SK-N-SH (cell line): ENCODE data around the gene MDK. TPM values are rescaled to one million over a fixed set of nuclear protein-coding genes. Genes with fewer than 3 reads are reported as not detected.

Experiments
- CTCF ChIA-PET: fragments of 300-600, 350-600 bp; formaldehyde crosslinking; extraction: SDS; loops from one replicate; lab custom pipeline; 2021; lab: Yijun Ruan, JAX
- POLR2A ChIA-PET: fragments of 350-600 bp; sonication (Branson Sonifier 250); formaldehyde crosslinking; extraction: SDS; loops from one replicate; lab custom pipeline; 2020; ENCODE audit warnings: antibody characterized with exemption, inconsistent platforms; lab: Yijun Ruan, JAX
- DNase-seq: peaks from one replicate; pipeline ENCODE4 v3.0.0; 2012
- H2AFZ ChIP-seq: fragments of 200-600 bp; sonication (generic); 2 replicates; pipeline ENCODE4 v1.8.1; 2016; ENCODE audit warnings: antibody characterized with exemption, mild to moderate bottlenecking, low read depth
- H3F3A ChIP-seq: fragments of 200-600 bp; sonication (generic); replicated peaks from 2 replicates; pipeline ENCODE3; 2016; ENCODE audit warnings: antibody characterized with exemption, mild to moderate bottlenecking; ENCODE audit not compliant: insufficient read depth
- H3K27ac ChIP-seq, 2 experiments: fragments of 200-500 bp in 1 of 2; fragments of 200-600 bp in 1 of 2; sonication (Bioruptor generic) in 1 of 2; sonication (generic), shearing (Covaris generic) in 1 of 2; 2 replicates each; pipeline versions ENCODE4 v1.5.1 to v1.6.1; 2014 to 2016; ENCODE audit warnings: low read depth in 2 of 2, inconsistent platforms in 1 of 2, low read length in 1 of 2, mild to moderate bottlenecking in 1 of 2, mixed read lengths in 1 of 2
- H3K27me3 ChIP-seq: fragments of 200-600 bp; sonication (generic), shearing (Covaris generic); 2 replicates; pipeline ENCODE4 v1.6.1; 2016; ENCODE audit warnings: mixed run types; ENCODE audit not compliant: insufficient read depth
- H3K36me3 ChIP-seq, 2 experiments: fragments of 200-500 bp in 1 of 2; fragments of 200-600 bp in 1 of 2; sonication (Bioruptor generic) in 1 of 2; sonication (generic) in 1 of 2; replicated peaks in 1 of 2; 2 replicates each; pipeline versions ENCODE3 to v1.5.1; 2014 to 2016; ENCODE audit warnings: low read length in 1 of 2, mild to moderate bottlenecking in 1 of 2; ENCODE audit not compliant: insufficient read depth in 2 of 2, control insufficient read depth in 1 of 2
- H3K4me1 ChIP-seq, 2 experiments: fragments of 200-500 bp in 1 of 2; fragments of 200-600 bp in 1 of 2; sonication (Bioruptor generic) in 1 of 2; sonication (generic), shearing (Covaris generic) in 1 of 2; 2 replicates each; pipeline versions ENCODE4 v1.5.1 to v1.6.1; 2014 to 2016; ENCODE audit warnings: low read depth in 1 of 2, low read length in 1 of 2, mixed run types in 1 of 2; ENCODE audit not compliant: insufficient read depth in 2 of 2, control insufficient read depth in 1 of 2
- H3K4me2 ChIP-seq: fragments of 200-600 bp; sonication (generic), shearing (Covaris generic); 2 replicates; pipeline ENCODE4 v1.6.1; 2017; ENCODE audit warnings: mixed run types
- H3K4me3 ChIP-seq, 2 experiments: fragments of 200-500 bp in 1 of 2; fragments of 200-600 bp in 1 of 2; sonication (Bioruptor generic) in 1 of 2; sonication (generic), shearing (Covaris generic) in 1 of 2; 2 replicates each; pipeline versions ENCODE4 v1.5.1 to v1.8.1; 2014 to 2016; ENCODE audit warnings: low read depth in 2 of 2, inconsistent platforms in 1 of 2, low read length in 1 of 2, mild to moderate bottlenecking in 1 of 2, mixed read lengths in 1 of 2, moderate library complexity in 1 of 2
- H3K79me2 ChIP-seq: fragments of 200-600 bp; sonication (generic); 2 replicates; pipeline ENCODE4 v1.8.1; 2017; ENCODE audit warnings: mild to moderate bottlenecking; ENCODE audit not compliant: insufficient read depth
- H3K9ac ChIP-seq: fragments of 200-600 bp; sonication (generic); 2 replicates; pipeline ENCODE4 v1.6.1; 2017; ENCODE audit warnings: mixed run types
- H3K9me2 ChIP-seq: fragments of 200-600 bp; sonication (generic); 2 replicates; pipeline ENCODE4 v1.6.1; 2017; ENCODE audit warnings: mixed run types
- H3K9me3 ChIP-seq: fragments of 200-600 bp; sonication (generic); 2 replicates; pipeline ENCODE4 v1.6.1; 2017; ENCODE audit warnings: mixed run types, mild to moderate bottlenecking, moderate library complexity
- H4K20me1 ChIP-seq: fragments of 200-600 bp; sonication (generic); 2 replicates; pipeline ENCODE4 v1.6.1; 2017; ENCODE audit warnings: mild to moderate bottlenecking, mixed run types; ENCODE audit not compliant: insufficient read depth
- CTCF ChIP-seq: fragments of 200-600 bp; sonication (generic); IDR thresholded peaks from 2 replicates; pipeline ENCODE4 v1.6.1; 2017; ENCODE audit warnings: antibody characterized with exemption, mild to moderate bottlenecking, moderate library complexity
- EP300 ChIP-seq, 2 experiments: IDR thresholded peaks; 2 replicates each; pipeline versions ENCODE4 v1.4.0 to v1.6.1; 2012; ENCODE audit warnings: borderline replicate concordance in 1 of 2, low read depth in 1 of 2, low read length in 1 of 2
- EZH2phosphoT487 ChIP-seq: fragments of 200-600 bp; sonication (generic); IDR thresholded peaks from 2 replicates; pipeline ENCODE4 v1.6.1; 2017; ENCODE audit warnings: low read depth, mixed run types, mild to moderate bottlenecking, antibody characterized with exemption, moderate library complexity, borderline replicate concordance
- IRF3 ChIP-seq: fragments of 150-350 bp; IDR thresholded peaks from 2 replicates; pipeline ENCODE4 v1.6.1; 2016; ENCODE audit warnings: mild to moderate bottlenecking, low read depth, low read length
- NRF1 ChIP-seq: IDR thresholded peaks from 2 replicates; pipeline ENCODE4 v1.6.1; 2012; ENCODE audit warnings: low read depth, mild to moderate bottlenecking, low read length
- RAD21 ChIP-seq: IDR thresholded peaks from 2 replicates; pipeline ENCODE4 v1.6.1; 2012; ENCODE audit warnings: mild to moderate bottlenecking, low read length
- RFX5 ChIP-seq: IDR thresholded peaks from 2 replicates; pipeline ENCODE4 v1.6.1; 2012; ENCODE audit warnings: mild to moderate bottlenecking, improper control_type of control experiment, low read length
- SIN3A ChIP-seq: IDR thresholded peaks from 2 replicates; pipeline ENCODE4 v1.6.1; 2012; ENCODE audit warnings: low read depth, mild to moderate bottlenecking, low read length, moderate library complexity, borderline replicate concordance
- SMC3 ChIP-seq: IDR thresholded peaks from 2 replicates; pipeline ENCODE4 v1.6.1; 2012; ENCODE audit warnings: low read depth, low read length, improper control_type of control experiment
- TAF1 ChIP-seq: IDR thresholded peaks from 2 replicates; pipeline ENCODE4 v1.6.1; 2012; ENCODE audit warnings: low read depth, mild to moderate bottlenecking, low read length, moderate library complexity, borderline replicate concordance
- TEAD4 ChIP-seq: IDR thresholded peaks from 2 replicates; pipeline ENCODE4 v1.4.0; 2012; ENCODE audit warnings: mild to moderate bottlenecking, borderline replicate concordance; ENCODE audit not compliant: insufficient read depth
- USF2 ChIP-seq: fragments of 150-350 bp; IDR thresholded peaks from 2 replicates; pipeline ENCODE4 v1.6.1; 2017; ENCODE audit warnings: antibody characterized with exemption, low read length, low read depth, borderline replicate concordance
- YY1 ChIP-seq: IDR thresholded peaks from 2 replicates; pipeline ENCODE4 v1.4.0; 2012; ENCODE audit warnings: low read depth, mild to moderate bottlenecking
- polyA plus RNA-seq, 3 experiments: library from polyadenylated mRNA; depleted of rRNA; stranded (reverse); fragments of >200 nt; gene quantifications; 2 replicates each; pipeline ENCODE4 v1.2.3, GENCODE V29; 2012
- TF ChIP-seq, protein P1 (sequence below): IDR thresholded peaks from 2 replicates; pipeline ENCODE4; 2012
- TF ChIP-seq, protein P2 (sequence below): IDR thresholded peaks from 2 replicates; pipeline ENCODE4 v1.6.1; 2012; ENCODE audit warnings: mild to moderate bottlenecking, low read depth, low read length, moderate library complexity
- TF ChIP-seq, protein P3 (sequence below): IDR thresholded peaks from 2 replicates; pipeline ENCODE4 v1.4.0; 2012; ENCODE audit warnings: low read depth, borderline replicate concordance
- TF ChIP-seq, protein P4 (sequence below): IDR thresholded peaks from 2 replicates; pipeline ENCODE4 v1.4.0; 2012; ENCODE audit warnings: low read depth, borderline replicate concordance

The MDK gene
- polyA plus RNA-seq, 1 of the 3 experiments (the other 2 are of a cell fraction): 2,395 TPM

DNA sequence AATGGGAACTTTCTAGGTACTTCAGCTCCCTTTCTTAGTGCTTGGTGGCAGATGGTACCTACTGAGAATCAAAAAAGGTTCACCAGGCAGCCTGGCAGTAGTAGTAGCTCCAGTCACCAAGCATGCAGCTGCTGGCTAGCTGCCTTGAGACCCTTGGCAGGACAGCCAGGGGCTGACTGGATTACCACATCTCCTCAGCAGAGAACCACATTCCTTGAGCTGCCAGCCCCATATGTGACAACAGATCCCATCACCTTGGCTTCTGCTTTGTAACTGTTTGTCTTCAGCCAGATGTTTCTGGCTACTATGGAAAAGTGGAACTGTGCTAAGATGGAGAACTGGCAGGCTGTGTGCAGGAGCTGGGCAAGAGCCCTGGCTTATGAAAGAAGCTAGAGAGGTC lies 49.7 kb downstream of the MDK start:
- Histone ChIP-seq H3K4me3 (no peak overlapping the region), H2AFZ (no peak overlapping the region), H3K27ac (no peak overlapping the region), H3K9me3 (no peaks in the 10 kb centered on the region), H3K27me3 (no peaks in the 10 kb centered on the region), H3K9ac (no peak overlapping the region), H4K20me1 (no peaks in the 10 kb centered on the region), H3K4me2 (no peak overlapping the region), H3K4me1 (peaks cover 11 to 13% of the 10 kb centered on the region in 2 experiments; a peak in 2 of 4 replicates), H3K36me3 (peaks cover 37 to 43% of the 10 kb centered on the region in 2 experiments), H3F3A (no peaks in the 10 kb centered on the region), H3K79me2 (no peaks in the 10 kb centered on the region), H3K9me2 (no peaks in the 10 kb centered on the region)
- no peak for TF ChIP-seq CTCF
- TF ChIP-seq TAF1: no peak
- TF ChIP-seq SIN3A: no peak
- no peak for TF ChIP-seq YY1
- no peak for TF ChIP-seq EZH2phosphoT487
- TF ChIP-seq SMC3: no peak
- TF ChIP-seq, protein P1, sequence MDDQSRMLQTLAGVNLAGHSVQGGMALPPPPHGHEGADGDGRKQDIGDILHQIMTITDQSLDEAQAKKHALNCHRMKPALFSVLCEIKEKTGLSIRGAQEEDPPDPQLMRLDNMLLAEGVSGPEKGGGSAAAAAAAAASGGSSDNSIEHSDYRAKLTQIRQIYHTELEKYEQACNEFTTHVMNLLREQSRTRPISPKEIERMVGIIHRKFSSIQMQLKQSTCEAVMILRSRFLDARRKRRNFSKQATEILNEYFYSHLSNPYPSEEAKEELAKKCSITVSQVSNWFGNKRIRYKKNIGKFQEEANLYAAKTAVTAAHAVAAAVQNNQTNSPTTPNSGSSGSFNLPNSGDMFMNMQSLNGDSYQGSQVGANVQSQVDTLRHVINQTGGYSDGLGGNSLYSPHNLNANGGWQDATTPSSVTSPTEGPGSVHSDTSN: no peak
- no peak for TF ChIP-seq USF2
- TF ChIP-seq RAD21: no peak
- TF ChIP-seq, protein P2, sequence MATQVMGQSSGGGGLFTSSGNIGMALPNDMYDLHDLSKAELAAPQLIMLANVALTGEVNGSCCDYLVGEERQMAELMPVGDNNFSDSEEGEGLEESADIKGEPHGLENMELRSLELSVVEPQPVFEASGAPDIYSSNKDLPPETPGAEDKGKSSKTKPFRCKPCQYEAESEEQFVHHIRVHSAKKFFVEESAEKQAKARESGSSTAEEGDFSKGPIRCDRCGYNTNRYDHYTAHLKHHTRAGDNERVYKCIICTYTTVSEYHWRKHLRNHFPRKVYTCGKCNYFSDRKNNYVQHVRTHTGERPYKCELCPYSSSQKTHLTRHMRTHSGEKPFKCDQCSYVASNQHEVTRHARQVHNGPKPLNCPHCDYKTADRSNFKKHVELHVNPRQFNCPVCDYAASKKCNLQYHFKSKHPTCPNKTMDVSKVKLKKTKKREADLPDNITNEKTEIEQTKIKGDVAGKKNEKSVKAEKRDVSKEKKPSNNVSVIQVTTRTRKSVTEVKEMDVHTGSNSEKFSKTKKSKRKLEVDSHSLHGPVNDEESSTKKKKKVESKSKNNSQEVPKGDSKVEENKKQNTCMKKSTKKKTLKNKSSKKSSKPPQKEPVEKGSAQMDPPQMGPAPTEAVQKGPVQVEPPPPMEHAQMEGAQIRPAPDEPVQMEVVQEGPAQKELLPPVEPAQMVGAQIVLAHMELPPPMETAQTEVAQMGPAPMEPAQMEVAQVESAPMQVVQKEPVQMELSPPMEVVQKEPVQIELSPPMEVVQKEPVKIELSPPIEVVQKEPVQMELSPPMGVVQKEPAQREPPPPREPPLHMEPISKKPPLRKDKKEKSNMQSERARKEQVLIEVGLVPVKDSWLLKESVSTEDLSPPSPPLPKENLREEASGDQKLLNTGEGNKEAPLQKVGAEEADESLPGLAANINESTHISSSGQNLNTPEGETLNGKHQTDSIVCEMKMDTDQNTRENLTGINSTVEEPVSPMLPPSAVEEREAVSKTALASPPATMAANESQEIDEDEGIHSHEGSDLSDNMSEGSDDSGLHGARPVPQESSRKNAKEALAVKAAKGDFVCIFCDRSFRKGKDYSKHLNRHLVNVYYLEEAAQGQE: no peak
- no peak for TF ChIP-seq NRF1
- no peak for TF ChIP-seq EP300 (IDR thresholded peaks at IDR 0.05; ENCODE audit: borderline replicate concordance in 1 of 2, low read depth in 1 of 2, low read length in 1 of 2)
- no peak for TF ChIP-seq TEAD4
- TF ChIP-seq RFX5: no peak
- no peak for TF ChIP-seq IRF3
- TF ChIP-seq, protein P3, sequence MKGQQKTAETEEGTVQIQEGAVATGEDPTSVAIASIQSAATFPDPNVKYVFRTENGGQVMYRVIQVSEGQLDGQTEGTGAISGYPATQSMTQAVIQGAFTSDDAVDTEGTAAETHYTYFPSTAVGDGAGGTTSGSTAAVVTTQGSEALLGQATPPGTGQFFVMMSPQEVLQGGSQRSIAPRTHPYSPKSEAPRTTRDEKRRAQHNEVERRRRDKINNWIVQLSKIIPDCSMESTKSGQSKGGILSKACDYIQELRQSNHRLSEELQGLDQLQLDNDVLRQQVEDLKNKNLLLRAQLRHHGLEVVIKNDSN: no peak
- TF ChIP-seq, protein P4, sequence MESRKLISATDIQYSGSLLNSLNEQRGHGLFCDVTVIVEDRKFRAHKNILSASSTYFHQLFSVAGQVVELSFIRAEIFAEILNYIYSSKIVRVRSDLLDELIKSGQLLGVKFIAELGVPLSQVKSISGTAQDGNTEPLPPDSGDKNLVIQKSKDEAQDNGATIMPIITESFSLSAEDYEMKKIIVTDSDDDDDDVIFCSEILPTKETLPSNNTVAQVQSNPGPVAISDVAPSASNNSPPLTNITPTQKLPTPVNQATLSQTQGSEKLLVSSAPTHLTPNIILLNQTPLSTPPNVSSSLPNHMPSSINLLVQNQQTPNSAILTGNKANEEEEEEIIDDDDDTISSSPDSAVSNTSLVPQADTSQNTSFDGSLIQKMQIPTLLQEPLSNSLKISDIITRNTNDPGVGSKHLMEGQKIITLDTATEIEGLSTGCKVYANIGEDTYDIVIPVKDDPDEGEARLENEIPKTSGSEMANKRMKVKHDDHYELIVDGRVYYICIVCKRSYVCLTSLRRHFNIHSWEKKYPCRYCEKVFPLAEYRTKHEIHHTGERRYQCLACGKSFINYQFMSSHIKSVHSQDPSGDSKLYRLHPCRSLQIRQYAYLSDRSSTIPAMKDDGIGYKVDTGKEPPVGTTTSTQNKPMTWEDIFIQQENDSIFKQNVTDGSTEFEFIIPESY: no peak
- ChIA-PET POLR2A (no interaction called here), CTCF (interaction anchor here (1.3 to 2.4 kb wide), 4 partner anchors 22 to 98 kb away, joined by 3 to 15 read pairs (median 5); partner anchors contain the start of gene CHRM4)
- DNase-seq: no peak
